Erythroblast (primary cell): ENCODE results near the gene CDH13.

ENCODE experiments used
- GATA1 ChIP-seq: IDR thresholded peaks from 2 replicates; pipeline ENCODE4 v1.6.1; 2011; ENCODE audit warnings: low read depth, mild to moderate bottlenecking, control low read depth, low read length, moderate library complexity
- POLR2A ChIP-seq: IDR thresholded peaks from 2 replicates; pipeline ENCODE4 v1.6.1; 2011; ENCODE audit warnings: mild to moderate bottlenecking, low read length

- TF ChIP-seq POLR2A (no peak), GATA1 (no peak)
These were observed 19.7 kb downstream of the CDH13 start for GRCh38 chr16:82646504-82646903.
